MM.1S (cell line): ENCODE results near the gene PSD.

Source experiments
- DNase-seq: peaks from one replicate; pipeline ENCODE4 v3.0.0-alpha.2; 2015
- H2AFZ ChIP-seq: fragments of 300-600 bp; sonication (generic); 2 replicates; pipeline ENCODE4 v1.6.0; 2016; ENCODE audit warnings: antibody characterized with exemption, low read length
- H3F3A ChIP-seq: fragments of 300-600 bp; sonication (generic); 2 replicates; pipeline ENCODE4 v1.6.1; 2016; ENCODE audit warnings: mild to moderate bottlenecking, antibody characterized with exemption, low read length, moderate library complexity, mixed read lengths; ENCODE audit not compliant: insufficient read depth
- H3K27ac ChIP-seq: fragments of 300-600 bp; sonication (generic); 2 replicates; pipeline ENCODE4 v1.5.1; 2016; ENCODE audit warnings: mild to moderate bottlenecking, low read length
- H3K27me3 ChIP-seq: fragments of 300-600 bp; sonication (generic); replicated peaks from 2 replicates; pipeline ENCODE4 v1.6.0; 2016; ENCODE audit warnings: low read length; ENCODE audit not compliant: insufficient read depth
- H3K36me3 ChIP-seq: fragments of 300-600 bp; sonication (generic); replicated peaks from 2 replicates; pipeline ENCODE4 v1.6.1; 2016; ENCODE audit warnings: mild to moderate bottlenecking, low read length, mixed read lengths; ENCODE audit not compliant: insufficient read depth
- H3K4me1 ChIP-seq: fragments of 300-600 bp; sonication (generic); 2 replicates; pipeline ENCODE4 v1.6.1; 2016; ENCODE audit warnings: low read length, mixed read lengths
- H3K4me2 ChIP-seq: fragments of 300-600 bp; sonication (generic); 2 replicates; pipeline ENCODE4 v1.6.0; 2016; ENCODE audit warnings: low read depth, low read length
- H3K4me3 ChIP-seq: fragments of 300-600 bp; sonication (generic); 2 replicates; pipeline ENCODE4 v1.5.1; 2016; ENCODE audit warnings: low read length, mixed read lengths
- H3K79me2 ChIP-seq: fragments of 300-600 bp; sonication (generic); 2 replicates; pipeline ENCODE4 v1.6.1; 2016; ENCODE audit warnings: mixed run types, low read length, mixed read lengths
- H3K9ac ChIP-seq: fragments of 300-600 bp; sonication (generic); 2 replicates; pipeline ENCODE4 v1.6.1; 2016; ENCODE audit warnings: low read length, mixed read lengths
- H3K9me2 ChIP-seq: fragments of 300-600 bp; sonication (generic); replicated peaks from 2 replicates; pipeline ENCODE4 v1.6.1; 2016; ENCODE audit warnings: mild to moderate bottlenecking, low read length, mixed read lengths; ENCODE audit not compliant: insufficient read depth
- H3K9me3 ChIP-seq: fragments of 300-600 bp; sonication (generic); replicated peaks from 2 replicates; pipeline ENCODE4 v1.6.1; 2016; ENCODE audit warnings: mild to moderate bottlenecking, low read length, mixed read lengths; ENCODE audit not compliant: insufficient read depth
- H4K20me1 ChIP-seq: fragments of 300-600 bp; sonication (generic); 2 replicates; pipeline ENCODE4 v1.6.1; 2016; ENCODE audit warnings: mild to moderate bottlenecking, low read length, moderate library complexity, mixed read lengths; ENCODE audit not compliant: insufficient read depth
- EZH2 ChIP-seq: fragments of 300-600 bp; sonication (generic); optimal IDR thresholded peaks from 2 replicates; pipeline ENCODE3; 2017; ENCODE audit warnings: low read depth, mild to moderate bottlenecking, antibody characterized with exemption, low read length, mixed read lengths
- EZH2phosphoT487 ChIP-seq: fragments of 300-600 bp; sonication (generic); IDR thresholded peaks from 2 replicates; pipeline ENCODE4 v1.6.1; 2018; ENCODE audit warnings: antibody characterized with exemption, low read length
- TF ChIP-seq, protein P1 (sequence below): fragments of 300-600 bp; sonication (generic); IDR thresholded peaks from 2 replicates; pipeline ENCODE4 v1.5.1; 2016; ENCODE audit warnings: antibody characterized with exemption, low read length, mixed read lengths

The PSD gene

GRCh38 chr10:102425444-102425843 lies 6.9 kb upstream of the PSD start:
- H3K9ac ChIP-seq = no peak overlapping the region
- DNase-seq = no peak
- H3K4me2 ChIP-seq = no peak overlapping the region
- H3K9me3 ChIP-seq = no peaks in the 10 kb centered on the region
- peaks cover 14% of the 10 kb centered on the region for H3F3A ChIP-seq
- H3K4me1 ChIP-seq = peaks cover 6% of the 10 kb centered on the region
- H3K79me2 ChIP-seq = peaks cover 5% of the 10 kb centered on the region; the same call in 1 of the 2 replicates
- TF ChIP-seq, protein P1, sequence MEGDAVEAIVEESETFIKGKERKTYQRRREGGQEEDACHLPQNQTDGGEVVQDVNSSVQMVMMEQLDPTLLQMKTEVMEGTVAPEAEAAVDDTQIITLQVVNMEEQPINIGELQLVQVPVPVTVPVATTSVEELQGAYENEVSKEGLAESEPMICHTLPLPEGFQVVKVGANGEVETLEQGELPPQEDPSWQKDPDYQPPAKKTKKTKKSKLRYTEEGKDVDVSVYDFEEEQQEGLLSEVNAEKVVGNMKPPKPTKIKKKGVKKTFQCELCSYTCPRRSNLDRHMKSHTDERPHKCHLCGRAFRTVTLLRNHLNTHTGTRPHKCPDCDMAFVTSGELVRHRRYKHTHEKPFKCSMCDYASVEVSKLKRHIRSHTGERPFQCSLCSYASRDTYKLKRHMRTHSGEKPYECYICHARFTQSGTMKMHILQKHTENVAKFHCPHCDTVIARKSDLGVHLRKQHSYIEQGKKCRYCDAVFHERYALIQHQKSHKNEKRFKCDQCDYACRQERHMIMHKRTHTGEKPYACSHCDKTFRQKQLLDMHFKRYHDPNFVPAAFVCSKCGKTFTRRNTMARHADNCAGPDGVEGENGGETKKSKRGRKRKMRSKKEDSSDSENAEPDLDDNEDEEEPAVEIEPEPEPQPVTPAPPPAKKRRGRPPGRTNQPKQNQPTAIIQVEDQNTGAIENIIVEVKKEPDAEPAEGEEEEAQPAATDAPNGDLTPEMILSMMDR = no peak
- TF ChIP-seq EZH2phosphoT487 = no peak
- TF ChIP-seq EZH2 = no peak
- no peak overlapping the region for H2AFZ ChIP-seq
- H3K27ac ChIP-seq = no peak overlapping the region
- no peaks in the 10 kb centered on the region for H4K20me1 ChIP-seq
- no peaks in the 10 kb centered on the region for H3K9me2 ChIP-seq
- H3K36me3 ChIP-seq = no peaks in the 10 kb centered on the region
- H3K4me3 ChIP-seq = no peak overlapping the region
- no peaks in the 10 kb centered on the region for H3K27me3 ChIP-seq

GRCh38 chr10:102424916-102425315 lies 6.3 kb upstream of the PSD start:
- no peak overlapping the region for H3K9ac ChIP-seq
- H3K9me3 ChIP-seq = no peaks in the 10 kb centered on the region
- no peak overlapping the region for H2AFZ ChIP-seq

GRCh38 chr10:102424145-102424544 lies 5.6 kb upstream of the PSD start:
- peaks cover 4% of the 10 kb centered on the region; the same call in 1 of the 2 replicates for H3K79me2 ChIP-seq
- H4K20me1 ChIP-seq = no peaks in the 10 kb centered on the region
- no peaks in the 10 kb centered on the region for H3K36me3 ChIP-seq
- H3K4me2 ChIP-seq = no peak overlapping the region
- H2AFZ ChIP-seq = no peak overlapping the region
- no peaks in the 10 kb centered on the region for H3K27me3 ChIP-seq
- no peaks in the 10 kb centered on the region for H3K9me3 ChIP-seq
- TF ChIP-seq EZH2phosphoT487 (no peak), EZH2 (no peak)
- TF ChIP-seq, protein P1 = no peak
- H3K4me3 ChIP-seq = no peak overlapping the region
- peaks cover 22% of the 10 kb centered on the region for H3F3A ChIP-seq
- no peak overlapping the region for H3K9ac ChIP-seq
- no peak overlapping the region for H3K27ac ChIP-seq
- peaks cover 14% of the 10 kb centered on the region for H3K4me1 ChIP-seq
- DNase-seq = no peak
- H3K9me2 ChIP-seq = no peaks in the 10 kb centered on the region

More at GRCh38 chr10:102424916-102425315, 6.3 kb upstream of the PSD start:
- Histone ChIP-seq H3K4me1 (peaks cover 9% of the 10 kb centered on the region), H3K27ac (no peak overlapping the region), H3F3A (peaks cover 19% of the 10 kb centered on the region), H3K79me2 (peaks cover 4% of the 10 kb centered on the region; the same call in 1 of the 2 replicates), H3K4me3 (no peak overlapping the region), H3K27me3 (no peaks in the 10 kb centered on the region), H3K4me2 (no peak overlapping the region), H3K9me2 (no peaks in the 10 kb centered on the region), H4K20me1 (no peaks in the 10 kb centered on the region), H3K36me3 (no peaks in the 10 kb centered on the region)
- no peak for TF ChIP-seq EZH2phosphoT487
- TF ChIP-seq, protein P1 = no peak
- TF ChIP-seq EZH2 = no peak
- no peak for DNase-seq
